Activated CD4-positive, alpha-beta T cell treated with anti-CD3 and anti-CD28 coated beads, Interleukin-2, amount 50 U/mL, for 48 hours (primary cell): ENCODE data around the gene DSCAML1.

ENCODE experiments used
- DNase-seq, 2 experiments: peaks; one replicate each; pipeline ENCODE4 v3.0.0-alpha.2; 2020

Gene DSCAML1

DNA sequence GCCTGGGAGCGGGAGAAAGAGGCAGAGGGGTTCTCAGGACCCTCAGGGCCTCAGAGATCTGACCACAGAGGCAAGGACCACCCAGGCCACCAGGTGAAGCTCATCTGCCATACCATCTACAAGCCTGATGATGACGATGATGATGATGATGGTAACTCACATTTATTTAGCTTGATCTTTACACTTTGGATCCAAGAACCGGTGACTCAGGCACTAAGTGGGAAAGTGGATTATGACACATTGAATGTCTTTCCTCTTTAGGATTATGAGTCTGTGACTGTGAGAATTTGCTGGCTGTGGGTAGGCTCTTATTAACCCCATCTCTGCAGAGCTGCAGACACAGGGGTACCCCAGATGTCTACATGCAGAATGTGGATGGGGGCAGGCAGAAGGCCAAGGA lies 110.3 kb downstream of the DSCAML1 start:
- no peak for DNase-seq

DNA sequence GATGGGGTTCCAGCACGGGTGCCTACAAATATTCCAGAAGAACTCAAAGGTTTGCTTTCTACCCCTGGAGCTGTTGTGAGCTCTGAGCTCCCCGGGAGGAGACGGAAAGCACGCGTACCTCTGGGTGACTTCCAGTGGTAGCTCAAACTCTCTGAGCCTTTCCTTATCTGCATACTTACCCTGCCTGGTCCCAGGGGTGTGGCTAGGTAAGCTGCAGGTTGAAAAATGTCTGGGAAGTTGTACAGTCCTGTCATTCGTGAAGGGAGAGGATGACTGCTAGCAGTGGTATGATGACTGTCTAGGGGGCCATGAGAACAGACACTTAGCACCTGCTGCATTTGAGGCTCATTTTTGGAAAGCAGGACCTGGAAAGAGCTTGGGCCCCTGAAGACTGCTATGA lies 111.5 kb downstream of the DSCAML1 start:
- no peak for DNase-seq

DNA sequence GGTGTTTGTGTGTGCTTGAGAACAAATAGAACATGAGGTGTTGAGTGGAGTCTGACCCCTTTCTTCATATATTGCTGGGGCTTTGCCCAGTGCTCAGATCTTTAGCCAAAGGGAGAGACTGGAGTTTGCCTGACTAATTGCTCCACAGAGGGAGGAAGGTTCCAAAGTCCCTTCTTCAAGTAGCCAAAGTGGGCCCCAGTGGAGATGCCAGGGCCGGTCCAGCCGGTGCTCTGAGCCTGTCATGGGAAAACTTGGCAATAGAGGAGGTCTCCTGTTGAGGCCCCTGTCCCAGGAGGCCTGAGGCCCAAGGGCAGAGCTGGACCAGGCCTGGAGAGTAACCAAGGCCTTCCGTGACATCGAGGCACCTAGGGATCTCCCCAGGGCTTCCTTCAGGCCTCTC lies 112.3 kb downstream of the DSCAML1 start:
- no peak for DNase-seq

DNA sequence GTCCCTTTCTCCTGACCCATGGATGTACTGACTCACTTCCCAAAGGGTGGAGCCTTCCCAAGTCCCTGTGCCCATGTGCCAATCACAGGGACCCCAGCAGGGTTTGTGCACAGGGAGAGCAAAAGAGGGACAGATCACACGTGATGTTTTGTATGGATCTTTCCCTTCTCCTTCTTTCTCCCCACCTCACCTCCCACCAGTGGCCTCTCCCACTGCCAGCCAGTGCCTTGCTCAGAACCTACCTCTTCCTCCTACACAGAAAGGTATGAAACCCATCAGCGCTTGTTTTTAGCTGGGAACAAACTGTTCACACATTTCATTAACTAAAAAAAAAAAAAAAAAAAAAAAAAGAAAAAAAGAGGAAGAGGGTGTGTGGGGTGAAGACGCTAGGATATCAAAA lies 112.9 kb downstream of the DSCAML1 start:
- DNase-seq: no peak

DNA sequence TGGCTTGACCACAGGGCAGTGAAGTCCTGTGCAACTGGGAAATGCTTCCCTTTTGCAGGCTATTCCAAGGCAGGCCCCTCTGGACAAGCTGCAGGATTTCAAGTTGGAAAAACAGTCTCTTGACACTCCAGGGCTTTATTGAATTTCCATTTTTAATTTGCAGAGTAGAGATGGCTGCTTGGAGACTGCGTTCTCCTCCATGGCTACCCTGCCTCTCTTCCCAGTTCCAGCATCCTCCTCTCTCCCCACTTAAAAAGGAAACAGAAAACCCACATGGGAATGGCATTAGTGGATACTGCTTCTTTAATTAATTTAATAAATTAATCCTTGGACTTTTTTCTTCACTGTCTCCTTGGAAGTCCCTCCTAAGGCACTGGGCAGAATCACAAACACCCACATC lies 115.6 kb downstream of the DSCAML1 start:
- DNase-seq: no peak

DNA sequence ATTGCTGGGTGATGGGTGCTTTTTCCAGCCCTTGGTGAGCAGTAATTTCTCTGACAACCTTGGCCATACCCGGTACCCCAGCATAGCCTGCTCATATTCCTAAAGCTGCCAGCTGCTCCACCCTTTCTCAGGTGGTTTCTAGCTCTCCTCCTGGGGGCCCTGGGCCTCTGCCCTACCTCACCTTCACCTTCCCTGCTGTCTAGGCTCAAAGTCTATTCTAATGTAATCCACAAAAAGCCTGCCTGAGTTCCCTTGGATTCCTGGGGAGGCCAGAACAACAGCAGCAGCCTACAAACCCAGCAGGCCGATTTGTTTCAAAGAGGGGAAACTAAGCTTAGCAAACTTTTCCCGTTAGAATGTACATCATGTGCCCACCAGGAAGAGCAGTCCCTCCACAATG lies 117.6 kb downstream of the DSCAML1 start:
- DNase-seq: no peak

DNA sequence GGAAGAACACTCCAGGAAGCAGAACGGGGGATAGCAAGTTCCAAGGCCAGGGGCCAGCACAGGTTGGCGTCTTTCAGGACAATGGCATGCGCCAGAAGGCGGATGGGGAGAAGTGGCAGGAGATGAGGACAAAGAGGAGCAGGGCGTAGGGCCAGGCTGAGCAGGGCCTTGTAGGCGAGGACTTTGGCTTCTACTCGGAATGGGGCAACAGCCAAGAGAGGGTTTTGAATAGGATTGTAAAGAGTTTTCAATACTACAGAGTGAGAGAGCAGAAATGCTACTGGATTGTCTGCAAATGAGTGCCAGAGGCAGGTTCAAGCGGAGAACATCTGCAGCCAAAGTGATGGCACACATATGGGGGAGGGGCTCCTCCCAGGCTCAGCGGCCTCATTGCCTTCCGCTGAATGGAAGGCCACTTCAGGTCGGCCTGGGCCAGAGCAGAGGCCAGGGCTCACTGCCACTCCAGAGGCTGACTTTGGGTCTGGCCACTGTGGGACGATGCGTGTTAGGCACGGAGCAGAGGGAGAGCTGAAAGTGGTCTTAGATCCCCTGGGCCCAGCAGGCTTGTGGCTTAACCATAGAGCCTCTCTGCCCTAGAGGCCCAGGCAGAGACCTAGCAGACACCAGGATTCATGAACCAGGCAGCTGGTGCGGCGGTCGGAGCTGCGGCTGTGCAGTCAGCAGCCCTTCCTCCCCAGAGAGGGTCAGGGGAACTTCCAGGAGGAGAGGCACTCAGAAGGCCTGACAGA lies 118.2 kb downstream of the DSCAML1 start:
- DNase-seq: no peak

DNA sequence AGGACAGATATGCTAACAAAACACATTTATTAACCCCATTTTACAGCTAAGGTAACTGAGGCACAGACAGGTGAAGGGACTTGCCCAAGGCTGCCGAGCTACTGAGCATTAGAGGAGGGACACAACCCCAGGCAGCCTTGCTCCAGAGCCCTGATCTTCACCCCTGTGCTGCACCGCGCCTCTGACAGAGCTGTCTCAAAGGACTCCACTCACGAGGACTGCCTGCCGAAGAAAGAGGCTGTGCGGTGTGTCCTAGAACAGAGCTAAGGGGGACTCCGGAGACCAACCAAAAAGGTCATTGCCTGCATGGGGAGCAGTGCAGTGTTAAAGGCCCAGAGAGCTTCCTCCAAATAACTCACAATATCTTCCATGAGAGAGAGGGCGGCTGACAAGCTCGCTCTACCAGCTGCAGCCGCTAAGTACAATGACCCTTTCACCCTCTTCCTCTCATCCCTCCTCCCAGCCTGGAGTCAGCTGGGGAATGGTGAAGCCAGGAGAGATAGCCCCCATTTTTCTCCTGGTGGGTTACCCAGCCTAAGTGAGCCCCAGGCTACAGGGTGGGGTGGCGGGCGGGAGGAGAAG lies 119.2 kb downstream of the DSCAML1 start:
- DNase-seq: no peak

DNA sequence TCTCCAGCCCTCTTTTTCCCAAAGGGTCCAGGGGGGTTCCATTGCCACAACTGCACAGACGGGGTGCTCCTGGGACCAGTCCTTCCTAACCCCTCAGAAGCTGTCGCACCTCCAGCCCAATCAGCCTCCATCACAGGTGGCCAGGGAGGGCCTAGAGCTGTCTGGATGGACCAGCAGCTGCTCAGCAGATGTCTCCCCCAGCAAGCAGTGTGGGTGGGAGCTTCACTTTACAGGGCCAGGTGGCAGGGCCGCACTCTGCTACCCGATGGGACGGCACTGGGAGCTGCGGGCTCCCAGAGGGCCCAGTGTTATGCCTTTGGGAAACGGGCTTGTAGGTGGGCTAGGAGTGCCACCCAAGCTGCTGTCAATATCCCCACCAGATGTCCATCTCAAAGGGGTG lies 120.5 kb downstream of the DSCAML1 start:
- DNase-seq: no peak

DNA sequence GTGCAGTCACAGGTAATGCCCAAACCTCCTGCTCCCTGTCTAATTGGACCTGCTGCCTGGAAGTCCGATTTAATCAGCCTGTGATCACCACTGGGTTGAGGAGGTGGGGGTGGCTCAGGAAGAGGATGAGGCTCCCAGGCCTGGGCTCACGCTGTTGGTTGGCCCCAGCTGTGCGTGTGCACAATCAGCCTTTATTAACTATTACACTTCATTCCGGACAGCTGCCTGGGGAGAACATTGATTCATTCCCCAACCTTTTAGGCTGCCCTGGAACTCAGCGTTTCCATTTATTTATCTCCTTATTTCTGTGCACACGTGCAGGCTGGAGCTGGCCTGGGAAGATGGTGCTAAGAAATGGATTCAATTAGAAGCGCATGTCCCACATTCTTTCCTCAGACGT lies 123.4 kb downstream of the DSCAML1 start:
- DNase-seq: no peak

DNA sequence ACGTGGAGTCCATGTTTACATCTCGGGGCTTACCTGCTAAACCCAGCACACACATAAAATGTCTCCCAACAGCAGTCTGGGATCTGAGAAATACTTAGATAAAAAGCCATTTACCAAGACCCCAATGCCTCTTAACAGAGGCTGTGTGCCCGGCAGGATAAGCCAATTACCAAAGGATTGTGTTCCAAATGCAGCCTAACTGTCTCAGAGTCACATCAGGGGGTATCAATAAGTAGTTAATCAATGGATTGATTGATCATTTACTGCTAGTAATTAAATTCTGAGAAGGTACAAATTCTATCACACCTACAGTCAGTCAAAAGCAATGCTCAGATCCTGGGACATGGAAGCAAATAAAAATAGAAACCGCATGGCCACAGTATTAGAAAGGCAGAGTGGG lies 125.6 kb downstream of the DSCAML1 start:
- DNase-seq: no peak

DNA sequence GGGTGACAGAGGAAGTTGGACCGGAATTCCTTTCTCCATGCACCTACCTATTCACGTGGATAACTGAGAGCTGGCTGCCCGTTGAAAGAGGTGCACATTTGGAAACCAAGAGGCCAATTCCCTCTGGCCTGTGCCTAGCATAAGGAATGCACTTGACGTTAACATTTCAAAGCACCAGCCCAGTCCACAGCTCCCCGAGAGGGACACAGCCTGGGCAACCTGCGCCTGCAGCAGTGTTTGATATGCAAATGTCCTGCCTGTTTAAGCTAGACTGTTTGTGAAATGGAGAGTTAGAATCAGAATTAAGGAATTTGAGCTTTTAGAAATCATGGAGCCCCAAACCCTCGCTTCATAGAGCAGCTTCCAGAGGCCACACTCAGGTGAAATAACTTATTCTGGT lies 126.1 kb downstream of the DSCAML1 start:
- DNase-seq: no peak

DNA sequence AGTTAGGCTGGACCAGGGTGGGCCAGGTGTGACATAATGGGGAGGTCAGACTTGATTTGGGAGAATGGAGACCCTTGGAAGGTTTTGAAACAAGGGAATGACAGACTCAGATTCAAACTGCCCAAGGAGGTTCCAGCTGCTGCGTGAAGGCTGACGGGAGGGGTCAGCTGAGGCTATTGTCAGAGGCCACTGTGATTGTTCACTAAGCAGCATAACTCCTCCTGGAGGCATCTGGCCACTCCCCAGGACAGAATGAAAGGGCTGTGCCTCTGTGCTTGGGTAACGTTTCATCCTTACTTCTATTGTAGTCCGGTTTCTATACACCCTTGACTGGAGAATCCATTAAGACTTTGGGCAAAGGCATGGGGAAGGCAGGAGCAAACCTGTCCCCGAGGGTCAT lies 126.6 kb downstream of the DSCAML1 start:
- no peak for DNase-seq

DNA sequence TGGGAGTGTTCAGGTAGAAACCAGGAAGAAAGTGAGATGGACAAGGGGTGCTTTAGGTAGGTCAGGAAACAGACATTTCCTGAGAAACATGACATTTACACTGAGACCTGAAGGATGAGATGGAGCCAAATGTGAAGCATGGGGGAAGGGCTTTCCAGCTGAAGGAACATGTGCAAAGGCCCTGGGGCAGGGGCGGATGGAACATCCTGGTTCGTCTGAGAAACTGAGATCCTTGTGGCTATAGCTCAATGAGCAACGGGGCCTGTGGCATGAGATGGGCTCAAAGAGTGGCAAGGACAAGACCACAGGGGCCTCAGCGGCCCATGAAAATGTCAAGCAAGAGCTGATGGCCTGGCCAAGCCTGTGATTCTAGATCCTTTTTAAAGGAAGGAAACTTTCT lies 127.4 kb downstream of the DSCAML1 start:
- DNase-seq: no peak

DNA sequence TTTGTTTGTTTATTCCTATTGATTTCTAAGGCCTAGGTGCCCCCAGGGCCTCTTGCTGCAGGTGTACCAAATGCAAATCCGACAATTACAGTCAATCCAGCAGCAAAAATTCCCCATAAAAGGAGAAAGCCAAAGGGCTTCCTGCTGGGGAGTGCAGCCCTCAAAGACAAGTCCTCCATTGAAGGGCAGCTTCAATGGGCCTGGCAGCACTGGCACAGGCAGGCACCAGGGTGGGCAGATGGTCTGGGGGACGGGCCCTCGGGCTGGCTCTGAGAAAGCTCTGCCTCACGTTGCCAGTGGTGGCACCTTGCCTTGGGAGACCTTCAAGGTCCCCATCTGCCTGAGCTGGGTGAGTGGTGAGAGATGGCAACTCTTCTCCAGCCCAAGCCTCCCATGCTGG lies 128.0 kb downstream of the DSCAML1 start:
- DNase-seq: no peak

DNA sequence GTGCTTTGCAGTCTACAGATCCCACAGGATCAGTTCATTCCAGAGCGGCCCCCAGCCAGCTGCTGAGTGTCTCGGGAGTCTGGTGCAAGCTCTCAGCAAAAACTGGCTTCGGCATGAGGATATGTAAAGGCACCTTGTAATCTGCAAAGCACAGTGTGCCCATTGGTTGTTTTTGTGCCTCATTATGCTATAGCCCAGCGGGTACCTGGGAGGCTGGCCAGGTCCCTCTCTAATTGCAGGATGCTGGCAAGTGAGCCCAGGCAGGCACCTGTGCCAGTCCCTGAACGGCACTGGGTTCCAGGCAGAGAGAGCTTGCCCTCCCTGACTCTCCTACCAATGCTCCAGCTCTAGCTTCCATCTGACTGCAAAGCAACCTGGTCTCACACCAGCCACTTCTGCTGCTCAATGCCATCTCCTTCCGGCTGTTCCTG lies 128.7 kb downstream of the DSCAML1 start:
- DNase-seq: no peak

DNA sequence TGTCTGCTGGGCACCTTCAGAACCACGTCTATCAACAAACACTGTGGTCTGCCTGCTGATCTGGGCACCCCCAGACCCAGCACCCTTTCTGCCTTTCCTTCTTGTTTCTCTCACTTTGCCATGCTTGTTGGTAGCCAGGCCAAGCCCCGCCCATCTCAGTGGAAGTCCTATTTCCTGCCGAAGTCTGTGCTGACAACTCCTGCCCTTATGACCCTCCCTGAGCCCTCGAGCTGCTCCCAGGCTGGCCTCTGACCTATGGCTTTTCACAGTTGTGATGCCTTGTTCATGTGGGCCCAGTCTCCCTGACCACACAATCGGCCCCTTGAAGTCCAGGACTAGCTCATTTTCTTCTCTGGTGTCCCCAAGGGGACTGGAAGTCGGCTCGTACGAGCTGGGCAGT lies 132.1 kb downstream of the DSCAML1 start:
- no peak for DNase-seq

DNA sequence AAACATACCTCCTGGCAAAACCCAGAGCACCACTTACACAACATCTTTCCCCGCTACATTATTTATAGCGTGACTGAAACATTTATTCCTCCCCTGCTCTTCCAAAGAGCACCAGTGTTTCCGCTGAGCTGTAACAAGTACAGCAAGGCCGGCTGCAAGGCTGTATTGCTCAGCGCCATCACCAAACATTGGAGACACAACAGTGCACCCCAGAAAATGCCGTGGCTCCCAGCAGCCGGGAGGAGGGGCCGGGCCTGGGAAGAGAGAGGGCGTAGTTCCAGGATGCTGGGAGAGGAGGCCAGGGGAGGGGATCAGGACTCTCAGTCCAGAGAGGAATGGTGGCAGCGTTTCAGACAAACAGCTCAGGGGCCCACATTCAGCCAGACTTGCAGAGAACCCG lies 133.2 kb downstream of the DSCAML1 start:
- DNase-seq: no peak

DNA sequence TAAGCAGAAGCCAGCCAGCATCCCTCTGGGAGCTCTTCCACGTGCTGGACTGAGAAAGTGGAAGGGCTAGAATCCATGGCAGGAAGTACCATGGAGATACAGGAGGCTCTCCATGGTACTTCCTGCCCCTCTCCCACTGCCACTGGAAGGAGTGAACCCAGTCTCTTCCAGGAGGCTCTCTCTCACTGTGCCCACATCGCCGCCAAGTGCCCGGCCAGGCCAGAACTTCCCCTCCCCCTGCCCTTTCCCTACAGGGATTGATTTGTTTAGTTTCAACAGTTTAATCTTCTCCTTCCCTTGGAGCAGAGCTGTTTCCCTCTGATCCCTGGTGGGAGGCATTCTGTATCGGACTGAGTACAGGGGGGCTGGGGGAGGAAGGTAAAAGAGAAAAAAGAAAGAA lies 133.6 kb downstream of the DSCAML1 start:
- no peak for DNase-seq

DNA sequence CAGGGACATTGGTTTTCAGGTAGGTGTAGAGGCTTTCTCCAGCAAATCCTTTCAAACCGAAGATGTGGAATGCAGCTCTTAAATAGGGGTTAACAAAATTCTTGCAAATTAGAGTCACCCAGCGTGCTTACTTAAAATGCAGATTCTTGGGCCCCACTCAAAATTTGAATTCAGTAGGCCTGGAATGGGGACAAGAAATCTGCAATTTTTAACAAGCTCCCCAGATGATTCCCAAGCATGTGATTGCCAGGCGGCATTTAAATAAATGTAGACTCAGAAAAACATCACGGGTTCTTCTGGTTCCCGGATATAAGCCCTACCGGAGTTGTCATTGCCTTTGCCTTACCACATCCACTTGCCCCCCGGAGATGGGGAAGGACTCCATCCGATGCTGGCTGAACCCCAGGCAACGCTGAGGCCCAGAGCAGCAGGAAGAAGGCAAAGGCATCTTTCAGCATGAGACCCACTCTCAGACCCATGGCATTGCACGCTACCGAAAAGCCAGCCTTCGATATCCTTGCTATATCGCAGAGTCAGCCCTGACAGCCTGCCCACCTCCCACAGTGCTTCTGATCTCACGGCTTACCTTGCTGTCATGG lies 134.2 kb downstream of the DSCAML1 start:
- DNase-seq: no peak

DNA sequence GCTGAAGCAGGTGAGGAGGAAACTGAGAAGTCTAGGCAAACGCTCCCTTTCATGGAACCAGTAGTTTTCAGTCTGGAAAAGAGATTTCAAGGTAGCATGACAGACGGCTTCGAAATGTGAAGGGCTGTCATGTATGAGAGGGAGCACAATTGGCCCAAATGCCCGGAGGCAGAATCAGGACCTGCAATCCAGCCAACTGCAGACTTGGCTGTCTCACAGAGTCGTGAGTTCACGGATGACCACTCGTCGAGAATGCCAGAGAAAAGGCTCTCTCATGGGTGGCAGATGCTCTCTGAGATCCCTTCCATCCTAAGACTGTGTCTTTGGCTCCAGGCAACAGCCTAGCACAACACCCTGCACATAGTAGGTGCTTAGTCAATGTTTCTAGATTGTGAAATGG lies 134.8 kb downstream of the DSCAML1 start:
- no peak for DNase-seq

DNA sequence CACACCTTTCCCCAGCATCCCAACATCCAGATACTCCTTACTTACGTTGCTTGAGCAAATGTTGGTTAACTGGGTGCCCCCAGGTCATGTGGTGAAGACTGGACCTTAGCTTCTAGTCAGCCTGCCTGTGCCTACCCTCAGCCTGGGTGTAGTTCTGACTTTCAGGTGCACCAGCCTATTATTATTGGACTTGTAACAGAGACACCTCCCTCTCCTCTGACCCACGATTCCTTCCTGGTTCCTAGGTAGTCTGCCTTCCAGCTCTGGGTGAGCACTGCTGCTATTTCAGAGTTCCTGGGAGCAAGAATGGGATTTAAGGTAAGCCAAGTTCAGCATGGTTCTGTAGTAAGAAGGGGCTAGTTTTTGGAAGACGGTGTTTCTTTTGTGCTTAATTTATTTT lies 138.2 kb downstream of the DSCAML1 start:
- DNase-seq: no peak

DNA sequence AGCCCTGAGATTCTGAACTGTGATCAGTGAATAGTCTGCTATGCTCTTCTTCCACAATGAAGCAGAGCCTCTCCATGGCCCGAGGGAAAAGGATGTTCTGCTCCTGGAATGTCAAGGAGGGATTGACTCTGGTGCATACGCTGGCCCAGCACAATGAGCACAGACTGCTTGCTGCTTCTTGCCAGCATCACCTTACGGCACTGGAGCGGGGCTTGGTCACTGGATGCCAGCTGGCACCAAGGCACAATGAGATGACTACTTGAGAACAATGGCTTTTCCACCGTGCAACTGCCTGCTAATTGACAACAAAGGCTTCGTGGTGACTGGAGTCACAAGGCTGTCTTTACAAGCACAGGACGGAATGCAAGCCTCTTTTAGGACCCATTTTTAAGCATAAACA lies 139.2 kb downstream of the DSCAML1 start:
- no peak for DNase-seq
